PC-3 (cell line): ENCODE results near the gene YY2.

Experiments
- CTCF ChIP-seq: fragments of 300-600 bp; sonication (generic); conservative IDR thresholded peaks from 2 replicates; pipeline ENCODE4 v1.5.1; 2017; ENCODE audit warnings: antibody characterized with exemption, low read depth, mild to moderate bottlenecking, low read length
- EZH2phosphoT487 ChIP-seq: fragments of 300-600 bp; sonication (generic); IDR thresholded peaks from 2 replicates; pipeline ENCODE4 v1.6.1; 2018; ENCODE audit warnings: mild to moderate bottlenecking, antibody characterized with exemption, low read length, borderline replicate concordance

GRCh38 chrX:21905953-21906352 lies 50.2 kb downstream of the YY2 start:
- TF ChIP-seq EZH2phosphoT487 (no peak), CTCF (no peak)
